TTC549 (cell line): ENCODE results near the gene TMPRSS3.
"Not testable (repeated sequence)": the region's sequence is repeated elsewhere in the genome, so short reads cannot be mapped to it uniquely, and the experiment has no call there.

Experiments used
- FAIRE-seq: peaks from 2 replicates; lab custom pipeline; 2012; peaks lifted over from hg19 to GRCh38; lab: Jason Lieb, UNC

TMPRSS3 gene

GRCh38 chr21:42427809-42428419, 32.1 kb upstream of the TMPRSS3 start:
- FAIRE-seq: no peak

- FAIRE-seq: no peak
Measured at GRCh38 chr21:42426876-42427480, 31.1 kb upstream of the TMPRSS3 start.

GRCh38 chr21:42426424-42426823, 30.6 kb upstream of the TMPRSS3 start:
- no peak for FAIRE-seq

GRCh38 chr21:42425591-42425990, 29.7 kb upstream of the TMPRSS3 start:
- no peak for FAIRE-seq

- FAIRE-seq: no peak
Measured at GRCh38 chr21:42424914-42425541, 29.2 kb upstream of the TMPRSS3 start.

GRCh38 chr21:42423685-42424084, 27.8 kb upstream of the TMPRSS3 start:
- FAIRE-seq: no peak

- FAIRE-seq: no peak
Measured at GRCh38 chr21:42423197-42423675, 27.4 kb upstream of the TMPRSS3 start.

- FAIRE-seq: no peak
Measured at GRCh38 chr21:42421018-42421793, 25.4 kb upstream of the TMPRSS3 start.

GRCh38 chr21:42419845-42420244, 24.0 kb upstream of the TMPRSS3 start:
- FAIRE-seq: no peak

- FAIRE-seq: no peak
Measured at GRCh38 chr21:42418886-42419285, 23.0 kb upstream of the TMPRSS3 start.

GRCh38 chr21:42417533-42417932, 21.7 kb upstream of the TMPRSS3 start:
- FAIRE-seq: no peak

- no peak for FAIRE-seq
Measured at GRCh38 chr21:42414928-42415769, 19.3 kb upstream of the TMPRSS3 start.

- no peak for FAIRE-seq
Measured at GRCh38 chr21:42414553-42414927, 18.7 kb upstream of the TMPRSS3 start.

GRCh38 chr21:42414066-42414465, 18.2 kb upstream of the TMPRSS3 start:
- FAIRE-seq: no peak

GRCh38 chr21:42413500-42413899, 17.6 kb upstream of the TMPRSS3 start:
- FAIRE-seq: no peak

- no peak for FAIRE-seq
Measured at GRCh38 chr21:42413093-42413492, 17.2 kb upstream of the TMPRSS3 start.

GRCh38 chr21:42412636-42412933, 16.7 kb upstream of the TMPRSS3 start:
- FAIRE-seq: no peak

- FAIRE-seq: no peak
Measured at GRCh38 chr21:42411891-42412635, 16.2 kb upstream of the TMPRSS3 start.

- no peak for FAIRE-seq
Measured at GRCh38 chr21:42411197-42411869, 15.5 kb upstream of the TMPRSS3 start.

GRCh38 chr21:42409366-42409765, 13.5 kb upstream of the TMPRSS3 start:
- no peak for FAIRE-seq

GRCh38 chr21:42408718-42409117, 12.9 kb upstream of the TMPRSS3 start:
- not testable (repeated sequence) for FAIRE-seq
